HL-60 (cell line): Measurements from ENCODE around the gene KANK3.

Experiments
- CTCF ChIP-seq: IDR thresholded peaks from one replicate; pipeline ENCODE4 v1.5.1; 2011; ENCODE audit warnings: low read length, control low read depth, inconsistent platforms; ENCODE audit not compliant: insufficient read depth
- GABPA ChIP-seq: IDR thresholded peaks from 2 replicates; pipeline ENCODE4 v1.6.1; 2012; ENCODE audit warnings: low read depth
- POLR2AphosphoS5 ChIP-seq: IDR thresholded peaks from 2 replicates; pipeline ENCODE4 v1.6.1; 2012; ENCODE audit warnings: low read depth
- REST ChIP-seq: IDR thresholded peaks from 2 replicates; pipeline ENCODE4 v1.6.1; 2012; ENCODE audit warnings: low read depth; ENCODE audit not compliant: insufficient replicate concordance
- SPI1 ChIP-seq: IDR thresholded peaks from 2 replicates; pipeline ENCODE4 v1.6.1; 2012; ENCODE audit warnings: low read depth, mild to moderate bottlenecking, borderline replicate concordance

GRCh38 chr19:8319807-8320520 is 23.1 kb downstream of the KANK3 start:
- TF ChIP-seq CTCF (no peak), GABPA (no peak), REST (no peak), POLR2AphosphoS5 (no peak), SPI1 (no peak)
